ENCODE measurements around the gene ANKRD1.
"Not testable (repeated sequence)": the region's sequence is repeated elsewhere in the genome, so short reads cannot be mapped to it uniquely, and the experiment has no call there.

ANKRD1 gene

GRCh38 chr10:90920986-90921666 lies at the start of gene ANKRD1:
ANKRD1 (minus strand) TSS chr10:90921087; CDS start chr10:90921027, 60 bp downstream.
- DNase-seq (ENCODE audit: low read depth, low spot score), result no peak

GRCh38 chr10:90969947-90970673 lies 49.2 kb upstream of the ANKRD1 start:
- no peak for DNase-seq (ENCODE audit: low read depth, low spot score)

- DNase-seq (ENCODE audit: low read depth, low spot score), result no peak
Observed at GRCh38 chr10:90969121-90969534, 48.2 kb upstream of the ANKRD1 start.

GRCh38 chr10:90968328-90969081 lies 47.6 kb upstream of the ANKRD1 start:
- no peak for DNase-seq (ENCODE audit: low read depth, low spot score)

GRCh38 chr10:90967865-90968264 lies 47.0 kb upstream of the ANKRD1 start:
- DNase-seq (ENCODE audit: low read depth, low spot score), result no peak

- DNase-seq (ENCODE audit: low read depth, low spot score), result no peak
Observed at GRCh38 chr10:90966146-90966545, 45.3 kb upstream of the ANKRD1 start.

GRCh38 chr10:90965720-90966119 lies 44.8 kb upstream of the ANKRD1 start:
- DNase-seq (ENCODE audit: low read depth, low spot score), result no peak

- DNase-seq (ENCODE audit: low read depth, low spot score), result no peak
Observed at GRCh38 chr10:90964781-90965465, 44.0 kb upstream of the ANKRD1 start.

- DNase-seq (ENCODE audit: low read depth, low spot score), result no peak
Observed at GRCh38 chr10:90963331-90963730, 42.4 kb upstream of the ANKRD1 start.

GRCh38 chr10:90960355-90960814 lies 39.5 kb upstream of the ANKRD1 start:
- DNase-seq (ENCODE audit: low read depth, low spot score), result peak; percentile 29

- DNase-seq (ENCODE audit: low read depth, low spot score), result peak; percentile 12
Observed at GRCh38 chr10:90959826-90960225, 38.9 kb upstream of the ANKRD1 start.

GRCh38 chr10:90958781-90959180 lies 37.9 kb upstream of the ANKRD1 start:
- DNase-seq (ENCODE audit: low read depth, low spot score), result no peak

- DNase-seq (ENCODE audit: low read depth, low spot score), result no peak
Observed at GRCh38 chr10:90947030-90947960, 26.4 kb upstream of the ANKRD1 start.

- no peak for DNase-seq (ENCODE audit: low read depth, low spot score)
Observed at GRCh38 chr10:90945491-90946070, 24.7 kb upstream of the ANKRD1 start.

GRCh38 chr10:90944749-90945148 lies 23.9 kb upstream of the ANKRD1 start:
- DNase-seq (ENCODE audit: low read depth, low spot score), result no peak

GRCh38 chr10:90942980-90943379 lies 22.1 kb upstream of the ANKRD1 start:
- DNase-seq (ENCODE audit: low read depth, low spot score), result not testable (repeated sequence)

GRCh38 chr10:90939648-90940047 lies 18.8 kb upstream of the ANKRD1 start:
- DNase-seq (ENCODE audit: low read depth, low spot score), result no peak

GRCh38 chr10:90939116-90939515 lies 18.2 kb upstream of the ANKRD1 start:
- DNase-seq (ENCODE audit: low read depth, low spot score), result no peak

- DNase-seq (ENCODE audit: low read depth, low spot score), result no peak
Observed at GRCh38 chr10:90937645-90938258, 16.9 kb upstream of the ANKRD1 start.

- DNase-seq (ENCODE audit: low read depth, low spot score), result no peak
Observed at GRCh38 chr10:90936276-90936659, 15.4 kb upstream of the ANKRD1 start.
